Smooth muscle cell (in vitro differentiated cells): ENCODE results near the gene OR2H1. TPM values are rescaled to one million over a fixed set of nuclear protein-coding genes. Genes with fewer than 3 reads are reported as not detected.

Source experiments
- DNase-seq: peaks from one replicate; lab custom pipeline; 2025; ENCODE audit not compliant: unreplicated experiment; lab: John Stamatoyannopoulos, UW
- H2AFZ ChIP-seq: fragments of 200-600 bp; sonication (generic); 2 replicates; pipeline ENCODE4 v1.6.0; 2016; ENCODE audit warnings: antibody characterized with exemption, low read depth, mild to moderate bottlenecking
- H3F3A ChIP-seq: fragments of 200-600 bp; sonication (generic); 2 replicates; pipeline ENCODE4 v1.6.0; 2017; ENCODE audit warnings: antibody characterized with exemption, low read depth
- H3K27ac ChIP-seq: fragments of 200-600 bp; sonication (generic); 2 replicates; pipeline ENCODE4 v1.5.1; 2016; ENCODE audit warnings: low read depth, mild to moderate bottlenecking
- H3K27me3 ChIP-seq: fragments of 200-600 bp; sonication (generic); 2 replicates; pipeline ENCODE4 v1.6.1; 2016; ENCODE audit warnings: low read depth, mild to moderate bottlenecking
- H3K36me3 ChIP-seq: fragments of 200-600 bp; sonication (generic); 2 replicates; pipeline ENCODE4 v1.5.1; 2016; ENCODE audit warnings: low read depth
- H3K4me1 ChIP-seq: fragments of 200-600 bp; sonication (generic); 2 replicates; pipeline ENCODE4 v1.5.1; 2016; ENCODE audit warnings: low read depth
- H3K4me2 ChIP-seq: fragments of 200-600 bp; sonication (generic); 2 replicates; pipeline ENCODE4 v1.6.0; 2016; ENCODE audit warnings: mild to moderate bottlenecking
- H3K4me3 ChIP-seq: fragments of 200-600 bp; sonication (generic); 2 replicates; pipeline ENCODE4 v1.5.1; 2016; ENCODE audit warnings: mild to moderate bottlenecking
- H3K79me2 ChIP-seq: fragments of 200-600 bp; sonication (generic); 2 replicates; pipeline ENCODE4 v1.6.0; 2016; ENCODE audit warnings: low read depth, mild to moderate bottlenecking
- H3K9ac ChIP-seq: fragments of 200-600 bp; sonication (generic); 2 replicates; pipeline ENCODE4 v1.6.0; 2016; ENCODE audit warnings: low read depth
- H3K9me3 ChIP-seq: fragments of 200-600 bp; sonication (generic); replicated peaks from 2 replicates; pipeline ENCODE4 v1.5.1; 2016; ENCODE audit warnings: low read depth
- H4K20me1 ChIP-seq: fragments of 200-600 bp; sonication (generic); 2 replicates; pipeline ENCODE4 v1.6.0; 2016; ENCODE audit warnings: low read depth
- whole genome bisulfite sequencing: methylation state at CpG from one replicate; pipeline ENCODE4 v1.1.7; 2016; ENCODE audit warnings: low lambda C conversion rate; 5-methylcytosine and 5-hydroxymethylcytosine counted together
- polyA plus RNA-seq: library from polyadenylated mRNA; unstranded; fragments of >200 nt; fragmentation: Nextera tagmentation; extraction: Ambion mirVana; gene quantifications from 2 replicates; pipeline ENCODE4 v1.2.1, GENCODE V29; 2016
- total RNA-seq: library from RNA; depleted of rRNA; stranded (reverse); fragments of >200 nt; gene quantifications from 2 replicates; pipeline ENCODE4 v1.2.3, GENCODE V29; 2014
- TF ChIP-seq, protein P1 (sequence below): fragments of 200-600 bp; sonication (generic); IDR thresholded peaks from 2 replicates; pipeline ENCODE4 v1.5.1; 2017; ENCODE audit warnings: borderline replicate concordance, mild to moderate bottlenecking, antibody characterized with exemption; ENCODE audit not compliant: insufficient read depth, poor library complexity, severe bottlenecking

OR2H1 gene
- total and polyA plus RNA-seq, 2 experiments from 2014 or later = not detected

DNA sequence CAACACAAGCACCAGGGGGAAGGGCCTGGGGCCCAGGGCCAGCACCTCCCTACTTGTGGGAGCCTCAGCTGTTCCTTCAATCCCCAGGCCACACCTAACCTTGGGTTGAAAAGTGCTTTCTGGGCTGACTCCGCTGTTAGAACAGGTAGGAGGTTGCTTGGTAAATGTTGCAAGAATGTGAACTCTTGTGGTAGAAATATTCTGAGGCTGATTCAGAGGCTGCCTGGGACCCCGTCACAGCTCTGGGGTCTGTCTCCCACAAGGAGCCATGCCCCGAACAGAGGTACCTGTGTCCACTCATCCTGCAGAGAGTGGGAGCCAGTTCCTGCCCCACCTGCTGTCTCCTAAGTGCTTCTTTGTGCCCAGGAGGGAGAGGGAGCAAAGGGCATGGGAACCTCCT, 45.2 kb downstream of the OR2H1 start:
- H3F3A ChIP-seq = no peaks in the 10 kb centered on the region
- H3K36me3 ChIP-seq = no peaks in the 10 kb centered on the region
- H4K20me1 ChIP-seq = no peaks in the 10 kb centered on the region
- H3K79me2 ChIP-seq = no peaks in the 10 kb centered on the region
- no peak overlapping the region for H3K9ac ChIP-seq
- no peak overlapping the region for H2AFZ ChIP-seq
- H3K27me3 ChIP-seq = no peaks in the 10 kb centered on the region
- DNase-seq = no peak
- H3K9me3 ChIP-seq = no peaks in the 10 kb centered on the region
- 95% methylated on average over 3 of the region's 3 CpGs for WGBS
- no peaks in the 10 kb centered on the region for H3K4me1 ChIP-seq
- no peak overlapping the region for H3K4me3 ChIP-seq
- TF ChIP-seq, protein P1, sequence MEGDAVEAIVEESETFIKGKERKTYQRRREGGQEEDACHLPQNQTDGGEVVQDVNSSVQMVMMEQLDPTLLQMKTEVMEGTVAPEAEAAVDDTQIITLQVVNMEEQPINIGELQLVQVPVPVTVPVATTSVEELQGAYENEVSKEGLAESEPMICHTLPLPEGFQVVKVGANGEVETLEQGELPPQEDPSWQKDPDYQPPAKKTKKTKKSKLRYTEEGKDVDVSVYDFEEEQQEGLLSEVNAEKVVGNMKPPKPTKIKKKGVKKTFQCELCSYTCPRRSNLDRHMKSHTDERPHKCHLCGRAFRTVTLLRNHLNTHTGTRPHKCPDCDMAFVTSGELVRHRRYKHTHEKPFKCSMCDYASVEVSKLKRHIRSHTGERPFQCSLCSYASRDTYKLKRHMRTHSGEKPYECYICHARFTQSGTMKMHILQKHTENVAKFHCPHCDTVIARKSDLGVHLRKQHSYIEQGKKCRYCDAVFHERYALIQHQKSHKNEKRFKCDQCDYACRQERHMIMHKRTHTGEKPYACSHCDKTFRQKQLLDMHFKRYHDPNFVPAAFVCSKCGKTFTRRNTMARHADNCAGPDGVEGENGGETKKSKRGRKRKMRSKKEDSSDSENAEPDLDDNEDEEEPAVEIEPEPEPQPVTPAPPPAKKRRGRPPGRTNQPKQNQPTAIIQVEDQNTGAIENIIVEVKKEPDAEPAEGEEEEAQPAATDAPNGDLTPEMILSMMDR = no peak
- H3K4me2 ChIP-seq = no peak overlapping the region
- peak overlapping the region; percentile 19 for H3K27ac ChIP-seq

DNA sequence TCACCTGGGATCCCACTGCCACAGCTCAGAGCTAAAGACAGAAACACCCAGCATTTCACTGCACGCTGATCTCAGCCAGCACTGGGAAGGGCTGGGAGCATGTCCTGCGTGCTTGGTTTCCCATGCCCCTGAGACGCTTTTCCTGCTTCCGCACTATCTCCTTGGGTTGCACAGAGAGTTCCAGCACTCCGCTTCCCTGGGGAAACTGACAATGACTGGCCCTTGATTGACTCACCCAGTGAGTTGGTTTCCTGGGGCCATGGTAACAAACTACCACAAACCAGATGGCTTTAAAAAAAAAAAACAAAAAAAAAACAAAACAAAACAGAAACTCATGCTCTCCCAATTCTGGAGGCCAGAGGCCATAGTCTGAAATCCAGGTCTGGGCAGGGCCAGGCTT, 45.6 kb downstream of the OR2H1 start:
- TF ChIP-seq, protein P1 = no peak

DNA sequence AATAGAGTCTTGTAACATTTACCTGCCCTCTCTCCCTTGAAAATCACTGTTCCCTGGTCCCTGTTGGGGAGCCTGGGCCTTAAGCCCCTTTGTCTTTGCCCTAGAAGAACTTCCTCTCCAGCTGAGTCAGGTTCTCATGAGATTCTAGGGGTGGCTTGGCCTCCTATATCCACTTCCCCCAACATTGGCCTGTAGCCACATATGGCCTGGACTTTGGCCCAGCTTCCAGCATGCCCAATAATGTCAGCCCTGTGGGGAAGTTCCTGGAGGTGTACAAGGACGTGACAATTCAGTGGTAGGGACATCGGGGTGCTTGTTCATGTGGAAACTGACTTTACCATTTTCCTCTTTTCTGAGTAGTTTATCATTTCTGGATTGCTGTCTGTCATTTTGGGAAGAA, 48.0 kb downstream of the OR2H1 start:
- Histone ChIP-seq H2AFZ (no peak overlapping the region), H3K36me3 (no peaks in the 10 kb centered on the region), H4K20me1 (no peaks in the 10 kb centered on the region), H3K9me3 (no peaks in the 10 kb centered on the region), H3K4me2 (no peak overlapping the region), H3K79me2 (no peaks in the 10 kb centered on the region), H3K27me3 (no peaks in the 10 kb centered on the region), H3K4me3 (no peak overlapping the region), H3K27ac (no peak overlapping the region), H3F3A (no peaks in the 10 kb centered on the region), H3K4me1 (no peaks in the 10 kb centered on the region), H3K9ac (no peak overlapping the region)
- 86% methylated on average over 2 of the region's 2 CpGs for WGBS
- DNase-seq = no peak
- TF ChIP-seq, protein P1 = no peak

More for the DNA sequence above, 45.6 kb downstream of the OR2H1 start:
- H3K9ac ChIP-seq = no peak overlapping the region
- no peaks in the 10 kb centered on the region for H3K27me3 ChIP-seq
- H3K36me3 ChIP-seq = no peaks in the 10 kb centered on the region
- no peak overlapping the region for H3K4me2 ChIP-seq
- H4K20me1 ChIP-seq = no peaks in the 10 kb centered on the region
- H3K27ac ChIP-seq = peak overlapping the region; percentile 19
- H3F3A ChIP-seq = no peaks in the 10 kb centered on the region
- H3K9me3 ChIP-seq = no peaks in the 10 kb centered on the region
- WGBS = 85% methylated on average over 5 of the region's 5 CpGs
- no peak overlapping the region for H2AFZ ChIP-seq
- no peaks in the 10 kb centered on the region for H3K4me1 ChIP-seq
- no peak overlapping the region for H3K4me3 ChIP-seq
- H3K79me2 ChIP-seq = no peaks in the 10 kb centered on the region
- DNase-seq = no peak

DNA sequence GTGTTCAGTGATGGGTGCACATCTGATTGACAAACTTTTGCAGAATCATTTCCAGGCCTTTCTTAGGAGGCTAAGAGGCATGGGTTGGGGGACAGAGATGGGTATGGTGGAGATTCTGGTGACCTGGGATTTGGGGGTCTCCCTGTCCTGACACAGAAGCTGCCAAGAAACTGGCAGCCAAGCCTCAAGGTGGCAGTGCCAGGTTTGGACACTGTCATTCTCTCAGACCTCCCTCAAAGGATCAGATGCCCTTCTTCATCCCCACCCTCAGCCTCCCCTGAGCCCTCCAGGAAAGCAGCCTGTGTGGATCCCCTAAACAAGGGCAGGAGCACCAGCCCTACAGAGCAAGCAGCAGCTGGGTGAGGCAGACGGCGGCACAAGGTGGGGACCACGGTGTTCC, 48.9 kb downstream of the OR2H1 start:
- Histone ChIP-seq H3K79me2 (no peaks in the 10 kb centered on the region), H3K9ac (no peak overlapping the region), H3K4me2 (no peak overlapping the region), H2AFZ (no peak overlapping the region), H3K4me3 (no peak overlapping the region), H3K27me3 (no peaks in the 10 kb centered on the region), H3K27ac (no peak overlapping the region), H3K9me3 (no peaks in the 10 kb centered on the region), H4K20me1 (no peaks in the 10 kb centered on the region), H3F3A (no peaks in the 10 kb centered on the region), H3K4me1 (no peaks in the 10 kb centered on the region), H3K36me3 (no peaks in the 10 kb centered on the region)
- TF ChIP-seq, protein P1 = no peak
- 92% methylated on average over 3 of the region's 3 CpGs for WGBS
- no peak for DNase-seq
